IMR-90 (cell line): ENCODE data around the gene ABHD17B. TPM values are rescaled to one million over a fixed set of nuclear protein-coding genes. Genes with fewer than 3 reads are reported as not detected.

Source experiments
- ATAC-seq: fragments of 200-7000 bp; cut with Tn5 transposase; 2 replicates; pipeline ENCODE4 v1.9.1; 2020; ENCODE audit warnings: low read depth, mild to moderate bottlenecking, moderate library complexity
- BruUV-seq: library from RNA; stranded (reverse); fragments of 400-500 nt; replicated peaks from 2 replicates; lab custom pipeline; 2021; lab: Mats Ljungman, UMichigan
- CTCF ChIA-PET: fragments of 300-600 bp; formaldehyde crosslinking; extraction: SDS; loops from one replicate; lab custom pipeline; 2021; ENCODE audit warnings: antibody characterized with exemption; lab: Yijun Ruan, JAX
- POLR2A ChIA-PET: fragments of 300-600 bp; sonication (Branson Sonifier 250); formaldehyde crosslinking; loops from one replicate; lab custom pipeline; 2022; ENCODE audit warnings: antibody characterized with exemption; ENCODE audit not compliant: unreplicated experiment; lab: Charles Lee
- DNase-seq: peaks from one replicate; pipeline ENCODE4 v3.0.0; 2013
- H2AFZ ChIP-seq: replicated peaks from 2 replicates; pipeline ENCODE3; 2013; ENCODE audit warnings: low read length, mild to moderate bottlenecking; ENCODE audit not compliant: poor library complexity
- H2AK5ac ChIP-seq: 2 replicates; pipeline ENCODE4 v1.6.1; 2013; ENCODE audit warnings: low read depth, low read length, inconsistent platforms
- H2AK9ac ChIP-seq: replicated peaks from 2 replicates; pipeline ENCODE3; 2013; ENCODE audit warnings: mild to moderate bottlenecking, low read depth, low read length, moderate library complexity; ENCODE audit not compliant: poor library complexity
- H2BK120ac ChIP-seq: 2 replicates; pipeline ENCODE4 v1.6.1; 2013; ENCODE audit warnings: low read depth, low read length, inconsistent platforms
- H2BK15ac ChIP-seq: 3 replicates; pipeline ENCODE4 v1.6.1; 2013; ENCODE audit warnings: low read depth, low read length, inconsistent platforms
- H2BK20ac ChIP-seq: 2 replicates; pipeline ENCODE4 v1.6.1; 2013; ENCODE audit warnings: low read depth, mild to moderate bottlenecking, inconsistent platforms, low read length, moderate library complexity
- H2BK5ac ChIP-seq: 2 replicates; pipeline ENCODE4 v1.6.1; 2013; ENCODE audit warnings: mild to moderate bottlenecking, low read depth, low read length, inconsistent platforms; ENCODE audit not compliant: poor library complexity, severe bottlenecking
- H3K14ac ChIP-seq: replicated peaks from 2 replicates; pipeline ENCODE4 v1.6.1; 2013; ENCODE audit warnings: low read depth, low read length, inconsistent platforms
- H3K18ac ChIP-seq: 2 replicates; pipeline ENCODE4 v1.6.1; 2013; ENCODE audit warnings: low read depth, low read length, control low read depth
- H3K23ac ChIP-seq: 2 replicates; pipeline ENCODE4 v1.6.1; 2013; ENCODE audit warnings: low read depth, low read length, inconsistent platforms
- H3K27ac ChIP-seq: 2 replicates; pipeline ENCODE4 v1.5.1; 2013; ENCODE audit warnings: mild to moderate bottlenecking, control low read depth, low read length; ENCODE audit not compliant: insufficient read depth
- H3K27me3 ChIP-seq: 2 replicates; pipeline ENCODE4 v1.6.1; 2013; ENCODE audit warnings: low read length; ENCODE audit not compliant: control insufficient read depth, insufficient read depth
- H3K36me3 ChIP-seq: 2 replicates; pipeline ENCODE4 v1.6.1; 2013; ENCODE audit warnings: low read length, mixed read lengths; ENCODE audit not compliant: control insufficient read depth, insufficient read depth
- H3K4ac ChIP-seq: 2 replicates; pipeline ENCODE4 v1.6.1; 2013; ENCODE audit warnings: low read depth, low read length, inconsistent platforms
- H3K4me1 ChIP-seq: 2 replicates; pipeline ENCODE4 v1.6.1; 2013; ENCODE audit warnings: low read length, mixed read lengths; ENCODE audit not compliant: control insufficient read depth, insufficient read depth
- H3K4me2 ChIP-seq: 2 replicates; pipeline ENCODE4 v1.6.1; 2013; ENCODE audit warnings: low read depth, mild to moderate bottlenecking, control low read depth, low read length, moderate library complexity
- H3K4me3 ChIP-seq: 2 replicates; pipeline ENCODE4 v1.5.1; 2013; ENCODE audit warnings: low read depth, mild to moderate bottlenecking, control low read depth, low read length, moderate library complexity; ENCODE audit not compliant: insufficient read depth
- H3K56ac ChIP-seq: 2 replicates; pipeline ENCODE4 v1.6.1; 2013; ENCODE audit warnings: low read length, inconsistent platforms; ENCODE audit not compliant: insufficient read depth; ENCODE audit errors: extremely low read depth
- H3K79me1 ChIP-seq, 2 experiments: 2 replicates each; pipeline ENCODE4 v1.6.1; 2013; ENCODE audit warnings: low read length in 2 of 2, inconsistent platforms in 1 of 2, low read depth in 1 of 2
- H3K9ac ChIP-seq: 2 replicates; pipeline ENCODE4 v1.6.1; 2013; ENCODE audit warnings: low read depth, low read length, control low read depth
- H3K9me1 ChIP-seq: 2 replicates; pipeline ENCODE4 v1.6.1; 2013; ENCODE audit warnings: low read length, inconsistent platforms; ENCODE audit not compliant: insufficient read depth
- H3K9me3 ChIP-seq: 2 replicates; pipeline ENCODE4 v1.6.1; 2013; ENCODE audit warnings: low read length; ENCODE audit not compliant: control insufficient read depth, insufficient read depth
- H4K20me1 ChIP-seq: 2 replicates; pipeline ENCODE4 v1.6.1; 2013; ENCODE audit warnings: low read length, inconsistent platforms; ENCODE audit not compliant: insufficient read depth
- H4K5ac ChIP-seq: 2 replicates; pipeline ENCODE4 v1.6.1; 2013; ENCODE audit warnings: mild to moderate bottlenecking, low read depth, low read length, control low read depth
- H4K8ac ChIP-seq, 2 experiments: 2 replicates each; pipeline ENCODE4 v1.6.1; 2013; ENCODE audit warnings: low read depth in 2 of 2, low read length in 2 of 2, control low read depth in 1 of 2, inconsistent platforms in 1 of 2
- H4K91ac ChIP-seq: 2 replicates; pipeline ENCODE4 v1.6.1; 2013; ENCODE audit warnings: low read depth, low read length, inconsistent platforms; ENCODE audit not compliant: insufficient read depth
- BHLHE40 ChIP-seq: fragments of 150-350 bp; IDR thresholded peaks from 2 replicates; pipeline ENCODE4 v1.6.1; 2016; ENCODE audit warnings: mild to moderate bottlenecking, low read depth, low read length
- CEBPB ChIP-seq: IDR thresholded peaks from 2 replicates; pipeline ENCODE4 v1.6.1; 2012; ENCODE audit warnings: low read depth, low read length, improper control_type of control experiment
- CTCF ChIP-seq: conservative IDR thresholded peaks from 2 replicates; pipeline ENCODE4 v1.5.1; 2012; ENCODE audit warnings: mild to moderate bottlenecking, low read depth, low read length, improper control_type of control experiment
- ELK1 ChIP-seq: fragments of 150-350 bp; IDR thresholded peaks from 2 replicates; pipeline ENCODE4 v1.6.1; 2016; ENCODE audit warnings: low read depth, mild to moderate bottlenecking, low read length, moderate library complexity, borderline replicate concordance
- FOS ChIP-seq: fragments of 150-350 bp; IDR thresholded peaks from 2 replicates; pipeline ENCODE4 v1.6.1; 2016; ENCODE audit warnings: low read depth, low read length
- MAFK ChIP-seq: IDR thresholded peaks from 2 replicates; pipeline ENCODE4 v1.6.1; 2012; ENCODE audit warnings: low read depth, low read length, improper control_type of control experiment
- NFE2L2 ChIP-seq: fragments of 150-350 bp; IDR thresholded peaks from 2 replicates; pipeline ENCODE4 v1.6.1; 2016; ENCODE audit warnings: low read depth, mild to moderate bottlenecking, low read length
- RAD21 ChIP-seq: IDR thresholded peaks from 2 replicates; pipeline ENCODE4 v1.6.1; 2012; ENCODE audit warnings: low read length, improper control_type of control experiment
- RFX5 ChIP-seq: IDR thresholded peaks from 2 replicates; pipeline ENCODE4 v1.8.0; 2012; ENCODE audit warnings: low read depth, mild to moderate bottlenecking, low read length, moderate library complexity
- WGBS, 2 experiments: methylation state at CpG; one replicate each; pipeline versions ENCODE4 v1.1.5 to v1.1.7; 2013; ENCODE audit warnings: missing lambda C conversion rate in 2 of 2; ENCODE audit not compliant: insufficient read length in 1 of 2; ENCODE audit errors: extremely low coverage in 2 of 2; 5-methylcytosine and 5-hydroxymethylcytosine counted together
- dilution Hi-C: fragments of 300-500 bp; cut with HindIII; formaldehyde crosslinking; loops from one replicate; pipeline ENCODE4 v1.14.3; 2018; ENCODE audit warnings: low sequenced_read_pairs; ENCODE audit not compliant: unreplicated experiment
- in situ Hi-C: fragments of 300-500 bp; cut with MboI; formaldehyde crosslinking; loops from 3 replicates; pipeline ENCODE4 v1.14.3; 2019; ENCODE audit warnings: low sequenced_read_pairs, inconsistent platforms, mixed read lengths
- intact Hi-C: fragments of 100-400 bp; cut with micrococcal nuclease; formaldehyde crosslinking; loops from 2 replicates; pipeline ENCODE4 v1.10.0; 2022
- polyA plus RNA-seq, 3 experiments: library from polyadenylated mRNA; depleted of rRNA; stranded (reverse); fragments of >200 nt; gene quantifications; 2 replicates each; pipeline ENCODE4 v1.2.3, GENCODE V29; 2012; ENCODE audit warnings: low replicate concordance in 1 of 3
- total RNA-seq: library from RNA; depleted of rRNA; stranded (reverse); fragments of >200 nt; gene quantifications from 2 replicates; pipeline ENCODE4 v1.2.3, GENCODE V29; 2012

ABHD17B gene
- total and polyA plus RNA-seq, 2 of the 4 experiments (the other 2 are of a cell fraction) = 7.5 to 16.8 TPM

GRCh38 chr9:71890042-71890679 is 20.8 kb downstream of the ABHD17B start:
- Histone ChIP-seq H3K4me3 (no peak overlapping the region), H3K79me1 (peaks cover 10 to 32% of the 10 kb centered on the region in 2 experiments), H3K9me3 (no peaks in the 10 kb centered on the region), H3K23ac (no peak overlapping the region), H3K56ac (no peak overlapping the region), H4K5ac (no peak overlapping the region), H3K36me3 (no peaks in the 10 kb centered on the region), H3K9ac (no peak overlapping the region), H3K14ac (no peak overlapping the region), H3K4me1 (0 out of 2 replicates have a peak, but pooled peaks cover 1% of the 10 kb centered on the region), H2BK15ac (no peak overlapping the region), H2AFZ (no peak overlapping the region), H4K20me1 (peaks cover 10% of the 10 kb centered on the region), H4K8ac (no peak overlapping the region), H3K9me1 (no peaks in the 10 kb centered on the region; the same call in 1 of the 2 replicates), H2BK120ac (no peak overlapping the region), H2BK5ac (no peak overlapping the region), H4K91ac (no peak overlapping the region), H3K27ac (no peak overlapping the region), H3K4me2 (no peak overlapping the region), H2AK9ac (no peak overlapping the region), H2BK20ac (no peak overlapping the region), H3K4ac (no peak overlapping the region), H2AK5ac (no peak overlapping the region), H3K27me3 (no peaks in the 10 kb centered on the region), H3K18ac (no peak overlapping the region)
- no CpG with 5 or more reads among the region's 3 CpGs for WGBS, 2 experiments
- ATAC-seq = no peak
- dilution Hi-C loops = no loop called here
- intact Hi-C loops = no loop called here
- CTCF ChIA-PET = interaction anchor here (0.6 to 1.1 kb wide), 2 partner anchors 135 to 161 kb away, joined by 3 read pairs; no protein-coding TSS in a partner anchor
- no TSS peak for BruUV-seq
- no peak for DNase-seq
- POLR2A ChIA-PET = no interaction called here
- TF ChIP-seq RAD21 = no peak
- no peak for TF ChIP-seq CTCF
- TF ChIP-seq BHLHE40 = no peak
- TF ChIP-seq ELK1 = no peak
- no peak for TF ChIP-seq CEBPB
- TF ChIP-seq RFX5 = no peak
- TF ChIP-seq MAFK = peak; percentile 87
- no peak for TF ChIP-seq NFE2L2
- TF ChIP-seq FOS = no peak
- in situ Hi-C loops = no loop called here
